Activated CD4-positive, alpha-beta T cell treated with anti-CD3 and anti-CD28 coated beads, Interleukin-2, Interleukin-4, amounts not matched to agents 100 ng/mL and 50 ng/mL, durations not matched to agents 16 hours and 8 hours (primary cell): Measurements from ENCODE around the gene CALD1.

Experiments used
- DNase-seq: peaks from one replicate; pipeline ENCODE4 v3.0.0-alpha.2; 2020; ENCODE audit warnings: low spot score

CALD1 gene

GRCh38 chr7:135001390-135002165 lies 222.1 kb downstream of the CALD1 start:
- DNase-seq: no peak

DNA sequence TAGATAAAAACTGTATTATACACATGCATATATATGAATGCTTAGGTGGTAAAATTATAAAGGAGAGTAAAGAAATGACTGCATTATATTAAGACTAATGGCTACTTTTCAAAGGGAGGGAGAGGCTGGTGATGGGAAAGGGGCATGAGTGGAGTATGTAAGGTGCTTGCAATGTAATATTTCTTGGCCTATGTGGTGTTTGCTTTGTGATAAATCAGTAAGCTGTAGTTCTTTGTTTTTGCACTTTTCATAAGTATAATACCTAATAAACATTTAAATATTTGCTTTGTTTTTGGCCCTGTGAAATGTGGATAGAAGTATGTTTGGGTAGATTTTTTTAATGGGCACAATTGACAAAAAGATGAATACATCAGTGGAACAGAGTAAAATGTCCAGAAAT lies 232.8 kb downstream of the CALD1 start:
- DNase-seq: no peak
